Measurements from ENCODE around the gene ARPC5.
"Not testable (repeated sequence)": the region's sequence is repeated elsewhere in the genome, so short reads cannot be mapped to it uniquely, and the experiment has no call there.

ARPC5 gene

DNA sequence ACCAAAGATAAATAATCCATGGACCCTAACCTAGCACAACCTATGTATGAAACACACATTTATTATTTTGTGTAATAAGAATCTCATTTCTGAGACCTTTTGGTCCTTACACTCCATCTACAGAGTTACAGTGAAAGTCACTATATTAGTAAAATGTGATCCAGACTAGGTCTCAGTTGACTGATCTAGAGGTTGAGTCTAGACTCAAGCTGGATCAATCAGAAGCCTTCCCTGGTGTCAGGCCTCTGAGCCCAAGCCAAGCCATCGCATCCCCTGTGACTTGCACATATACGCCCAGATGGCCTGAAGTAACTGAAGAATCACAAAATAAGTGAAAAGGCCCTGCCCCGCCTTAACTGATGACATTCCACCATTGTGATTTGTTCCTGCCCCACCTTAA lies 22.6 kb downstream of the ARPC5 start:
- in situ Hi-C loops (cut with HindIII; ENCODE audit: low sequenced_read_pairs), result not testable (repeated sequence)

DNA sequence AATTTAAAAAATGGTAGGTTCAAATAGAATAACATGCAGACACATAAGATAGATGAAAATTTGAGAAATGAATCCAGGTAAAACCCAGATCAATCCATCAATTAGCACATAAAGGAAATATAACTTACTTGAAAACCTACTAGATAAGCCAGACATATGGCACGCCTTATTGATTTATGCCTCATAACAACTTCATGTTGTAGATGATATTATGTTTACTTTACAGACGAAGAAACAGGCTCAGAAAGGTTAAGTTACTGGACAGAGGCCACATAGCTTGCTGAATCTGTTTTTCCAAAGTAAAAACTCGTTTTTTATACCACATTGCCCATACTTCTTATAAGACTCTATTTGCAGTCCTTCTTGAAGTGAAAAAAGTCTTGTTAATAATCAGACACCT lies 23.2 kb downstream of the ARPC5 start:
- in situ Hi-C loops (cut with HindIII; ENCODE audit: low sequenced_read_pairs), result no loop called here

DNA sequence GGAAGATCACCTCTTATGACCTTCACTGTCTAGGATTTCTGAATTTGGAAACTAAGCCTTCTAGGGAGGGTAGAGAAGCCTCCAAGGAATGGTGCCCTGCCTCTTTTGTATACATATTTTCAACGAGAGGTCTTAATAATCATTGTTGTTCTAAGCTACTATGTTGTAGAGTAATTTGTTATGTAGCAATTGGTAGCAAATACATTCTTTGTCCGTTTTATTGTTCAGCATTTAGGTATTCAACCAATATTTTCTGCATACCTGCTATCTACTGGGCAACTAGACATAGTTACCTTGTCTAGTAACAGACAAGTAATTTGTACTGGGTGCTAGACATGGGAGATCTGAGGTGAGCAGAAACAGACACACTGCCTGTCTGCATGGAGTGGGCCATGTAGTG lies 24.6 kb downstream of the ARPC5 start:
- in situ Hi-C loops (cut with HindIII; ENCODE audit: low sequenced_read_pairs), result no loop called here

DNA sequence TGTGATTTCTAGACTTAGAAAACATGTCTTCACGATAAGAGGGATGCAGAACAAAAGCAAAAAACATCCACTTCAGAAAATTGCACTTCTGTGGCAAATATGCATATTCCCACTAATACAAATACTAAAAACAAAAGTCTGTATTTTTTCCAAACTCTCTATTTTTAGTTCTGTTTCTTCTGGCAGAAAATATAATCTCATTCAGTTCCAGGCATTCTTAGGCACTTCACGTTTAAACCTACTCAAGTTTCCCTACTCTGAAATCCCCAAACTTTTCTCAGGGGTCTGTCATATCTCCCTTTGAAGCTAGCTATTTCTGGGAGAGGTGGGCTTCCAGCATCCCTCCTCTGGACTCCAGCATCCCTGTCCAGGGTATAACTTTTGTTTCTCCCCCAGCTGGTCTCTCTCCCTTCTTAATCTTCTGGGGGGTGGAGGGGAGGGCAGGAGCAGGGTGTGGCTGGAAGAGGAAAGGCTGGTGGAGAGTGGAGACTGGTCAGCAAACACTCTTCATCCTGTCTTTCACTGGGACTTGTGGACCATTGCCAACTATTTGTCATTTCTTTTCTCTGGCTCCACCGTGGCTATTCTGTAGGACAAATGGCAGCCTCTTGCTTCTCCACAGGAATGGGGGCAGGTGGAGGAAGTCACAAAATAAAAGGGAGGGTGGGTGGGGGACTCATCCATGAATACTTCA lies 25.7 kb downstream of the ARPC5 start:
- in situ Hi-C loops (cut with HindIII; ENCODE audit: low sequenced_read_pairs), result no loop called here

DNA sequence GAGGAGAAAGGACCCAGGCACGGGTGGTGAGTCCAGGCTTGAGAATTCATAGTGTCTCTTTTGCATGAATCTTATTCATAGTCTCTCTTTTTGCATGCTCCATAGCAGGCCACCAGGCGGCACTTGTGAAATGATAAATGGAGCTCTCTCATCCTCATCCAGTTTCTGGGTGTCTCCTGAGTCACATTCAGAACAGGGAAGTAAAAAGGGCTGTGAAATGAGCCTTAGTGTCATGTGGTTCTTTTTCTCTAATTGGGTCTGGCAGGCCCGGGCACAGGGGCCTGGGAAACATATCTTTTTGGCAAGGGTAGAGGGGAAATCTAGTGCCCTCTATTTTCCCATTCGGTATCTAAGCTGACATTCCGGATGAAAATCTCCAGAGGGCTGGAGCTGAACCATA lies 26.3 kb downstream of the ARPC5 start:
- in situ Hi-C loops (cut with HindIII; ENCODE audit: low sequenced_read_pairs), result no loop called here

DNA sequence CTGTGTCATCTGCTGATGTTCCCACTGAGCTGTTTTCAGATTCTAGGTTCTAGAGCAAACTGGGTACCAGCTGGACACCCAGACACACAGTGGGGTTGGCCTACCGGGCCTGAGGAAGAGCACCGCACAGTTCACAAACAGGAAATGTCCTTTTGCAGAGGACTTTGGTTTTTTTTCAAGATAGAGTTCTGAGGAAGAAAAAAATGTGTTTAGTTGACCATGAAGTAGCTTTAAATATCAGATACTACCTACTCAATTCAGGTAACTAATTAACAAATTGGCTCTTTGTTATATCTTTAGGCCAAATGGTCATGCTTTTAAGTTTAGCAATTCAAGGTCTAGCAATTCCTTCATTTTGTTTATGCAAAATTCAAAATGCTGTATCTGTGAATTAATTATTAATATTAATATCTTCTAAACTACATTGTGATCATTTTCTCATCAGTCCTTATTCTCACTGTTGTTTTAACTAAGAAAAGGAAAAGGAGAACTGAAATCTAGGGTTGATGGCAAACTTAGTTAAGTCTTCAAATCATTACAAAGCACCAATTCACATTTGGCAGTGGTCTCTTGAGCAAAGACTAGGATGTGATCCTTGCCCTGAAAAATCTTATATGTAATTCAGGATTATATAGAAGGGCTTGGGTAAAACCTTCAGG lies 28.1 kb downstream of the ARPC5 start:
- in situ Hi-C loops (cut with HindIII; ENCODE audit: low sequenced_read_pairs), result no loop called here

DNA sequence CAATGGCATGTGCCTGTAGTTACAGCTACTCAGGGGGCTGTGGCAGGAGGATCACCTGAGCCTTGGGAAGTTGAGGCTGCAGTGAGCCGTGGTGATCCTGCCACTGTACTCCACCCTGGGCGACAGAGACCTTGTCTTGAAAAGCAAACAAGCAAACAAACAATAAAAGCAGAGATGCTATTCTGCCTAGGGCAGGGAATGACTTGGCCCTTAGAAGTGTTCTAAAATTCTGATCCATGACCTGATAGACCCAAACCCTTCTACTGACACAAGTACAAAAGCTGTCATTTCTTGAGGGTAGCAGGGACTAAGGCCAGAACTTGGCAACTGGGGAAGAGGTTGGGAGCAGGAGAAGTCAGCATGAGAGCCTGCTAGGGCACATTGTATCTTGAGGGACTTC lies 29.7 kb downstream of the ARPC5 start:
- in situ Hi-C loops (cut with HindIII; ENCODE audit: low sequenced_read_pairs), result no loop called here

DNA sequence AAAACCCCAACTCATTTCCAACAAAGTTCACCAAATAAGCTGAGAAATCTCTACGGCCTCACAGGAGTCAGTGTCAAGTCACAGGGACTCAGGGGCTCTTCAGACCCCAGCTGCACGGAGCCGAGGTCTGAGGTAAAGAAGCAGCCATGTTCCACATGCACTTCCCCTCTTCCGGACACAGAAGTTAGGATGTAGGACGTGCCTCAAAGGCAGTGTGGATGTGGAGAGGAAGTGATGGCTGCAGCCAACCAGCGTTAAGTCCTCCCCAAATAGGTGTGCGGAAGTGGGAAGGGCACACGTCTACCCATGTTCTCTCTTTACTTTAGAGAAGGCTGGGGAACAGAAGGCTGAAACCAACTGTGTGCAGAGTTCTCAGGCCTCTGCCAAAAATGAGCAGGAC lies 30.8 kb downstream of the ARPC5 start:
- in situ Hi-C loops (cut with HindIII; ENCODE audit: low sequenced_read_pairs), result no loop called here

DNA sequence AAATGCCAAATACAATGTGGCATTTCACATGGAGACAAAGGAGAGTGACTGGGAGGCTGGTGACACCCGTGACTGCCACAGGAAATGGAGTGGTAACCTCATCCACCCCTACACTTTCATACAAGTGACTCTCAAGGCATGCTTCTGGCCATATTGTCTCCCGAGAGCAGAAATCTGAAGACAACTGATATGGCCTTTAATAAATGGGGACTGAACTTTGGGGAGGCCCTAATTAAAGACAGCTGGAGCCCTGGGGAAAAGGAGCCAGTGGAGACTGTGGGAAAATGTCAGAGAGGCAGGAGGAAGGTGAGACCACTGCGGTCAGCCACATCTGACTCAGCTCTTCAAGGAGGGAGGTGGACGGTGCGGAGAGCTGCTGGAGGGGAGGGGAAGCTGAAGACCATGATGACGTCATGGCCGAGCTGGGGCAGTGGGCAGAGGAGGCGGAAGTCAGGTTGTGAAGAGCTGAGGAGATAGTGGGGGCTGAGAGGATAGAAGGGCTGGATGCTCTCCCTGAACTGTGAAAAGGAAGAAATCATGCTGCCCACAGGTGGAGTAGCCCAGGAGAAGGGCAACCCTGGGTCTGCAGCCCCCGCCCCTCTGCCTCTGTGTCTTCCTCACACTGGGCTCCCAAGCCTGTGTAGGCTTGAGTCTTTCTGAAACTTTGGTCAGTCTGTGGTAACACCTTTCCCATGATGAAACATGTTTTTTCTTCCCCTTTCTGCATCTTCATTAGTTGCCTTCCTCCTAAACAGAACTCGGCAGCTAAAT lies 31.4 kb downstream of the ARPC5 start:
- in situ Hi-C loops (cut with HindIII; ENCODE audit: low sequenced_read_pairs), result no loop called here

DNA sequence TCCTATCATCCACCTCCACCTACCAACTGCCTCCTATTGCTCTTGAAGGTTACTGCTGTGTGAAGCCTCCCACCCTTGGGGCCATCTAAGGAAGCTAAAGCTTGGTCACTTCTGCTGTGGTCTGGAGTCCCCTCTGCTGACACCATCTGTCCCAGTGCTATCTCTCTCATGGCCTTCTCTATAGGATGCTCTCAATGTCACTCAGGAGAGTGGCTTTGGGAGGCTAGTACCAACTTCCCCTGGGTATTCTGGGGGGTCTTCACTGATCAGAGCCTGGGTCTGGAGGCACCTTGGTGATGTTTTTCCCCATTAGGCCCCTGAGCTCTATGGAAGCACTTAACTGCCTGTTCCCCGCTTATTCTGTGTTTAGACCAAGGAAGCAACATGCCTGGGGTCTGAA lies 33.1 kb downstream of the ARPC5 start:
- in situ Hi-C loops (cut with HindIII; ENCODE audit: low sequenced_read_pairs), result no loop called here

DNA sequence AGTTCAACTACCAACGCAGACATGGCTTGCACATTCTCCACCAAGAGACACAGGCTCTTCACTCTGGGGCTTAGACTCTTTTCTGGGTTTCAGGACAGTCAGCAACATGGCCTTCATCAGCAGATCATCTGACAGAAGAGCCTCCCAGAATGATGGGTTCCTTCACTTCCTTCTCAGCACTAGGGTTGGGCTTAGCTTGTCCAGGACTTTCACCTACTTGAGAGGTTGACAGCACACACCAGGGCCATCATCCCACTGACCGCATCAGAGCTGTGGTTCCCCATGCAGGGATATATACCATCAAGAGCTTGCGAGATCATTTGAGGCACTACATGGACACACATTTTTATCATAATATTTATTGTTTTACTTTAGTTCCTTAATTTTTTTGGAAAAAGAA lies 34.9 kb downstream of the ARPC5 start:
- in situ Hi-C loops (cut with HindIII; ENCODE audit: low sequenced_read_pairs), result no loop called here

DNA sequence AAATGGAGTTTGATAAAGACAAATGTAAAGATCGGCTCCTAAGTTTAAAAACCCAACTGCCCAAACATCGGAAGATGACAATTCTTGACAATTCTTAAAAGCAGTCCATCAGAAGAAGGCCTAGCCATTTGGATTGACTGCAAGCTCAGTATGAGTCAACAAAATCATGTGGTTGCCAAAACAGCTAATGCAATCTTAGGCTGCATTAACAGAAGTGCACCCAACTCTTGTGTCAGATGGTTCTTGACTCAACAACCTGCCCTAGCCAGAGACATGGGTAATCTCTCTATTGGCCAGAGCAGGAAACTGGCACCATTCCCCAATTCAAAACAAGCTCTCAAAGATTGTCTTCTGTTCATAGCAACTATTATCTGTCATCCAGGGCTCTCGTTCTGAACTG lies 35.4 kb downstream of the ARPC5 start:
- in situ Hi-C loops (cut with HindIII; ENCODE audit: low sequenced_read_pairs), result no loop called here

DNA sequence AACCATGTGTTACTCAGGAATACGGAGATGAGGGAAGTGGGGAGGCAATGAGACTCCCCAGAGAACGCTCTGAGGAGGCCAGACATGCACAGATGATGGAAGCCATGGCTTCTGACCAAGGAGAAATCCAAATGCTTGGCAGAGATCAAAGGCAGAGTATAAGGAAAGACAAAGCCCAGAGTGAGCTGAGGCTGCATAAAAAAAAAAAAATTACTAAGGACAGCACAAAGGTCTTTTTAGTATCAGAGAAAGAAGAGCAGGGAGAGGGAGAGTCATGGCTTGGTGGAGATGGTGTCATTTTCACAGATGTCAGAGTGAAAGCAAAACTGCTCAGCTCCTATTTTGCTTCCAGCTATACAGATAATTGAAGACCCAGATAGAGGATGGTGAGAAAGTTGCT lies 37.2 kb downstream of the ARPC5 start:
- in situ Hi-C loops (cut with HindIII; ENCODE audit: low sequenced_read_pairs), result no loop called here

DNA sequence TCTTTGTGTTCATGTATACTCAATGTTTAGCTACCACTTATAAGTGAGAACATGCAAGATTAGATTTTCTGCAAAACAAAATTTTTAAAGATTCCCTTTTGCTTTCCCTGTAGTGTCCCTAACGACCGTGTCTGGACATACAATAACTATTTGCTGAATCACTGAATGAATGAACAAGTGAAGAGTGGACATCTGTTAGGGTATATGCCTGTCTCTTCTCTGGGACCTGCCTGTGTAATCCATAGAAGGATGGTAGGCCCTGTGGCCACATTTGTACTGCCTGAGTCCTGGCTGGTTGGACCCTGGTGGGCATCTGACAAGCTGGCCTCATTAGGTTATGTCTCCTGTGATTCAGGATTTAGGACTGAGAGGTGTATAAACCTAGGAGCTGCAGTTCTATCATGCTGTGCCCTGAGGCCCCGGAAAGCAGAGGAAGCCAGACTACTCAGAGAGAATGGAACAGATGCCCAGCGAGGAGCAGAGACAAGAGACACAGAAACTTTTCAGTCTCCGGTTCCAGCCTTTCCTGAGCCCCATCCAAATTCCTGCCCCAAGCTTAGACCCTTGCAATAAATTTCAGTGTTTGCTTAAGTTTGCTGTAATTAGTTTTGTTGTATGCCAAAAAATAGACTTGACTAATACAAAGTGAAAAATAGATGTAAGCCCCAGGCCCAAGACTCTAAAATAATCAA lies 37.8 kb downstream of the ARPC5 start:
- in situ Hi-C loops (cut with HindIII; ENCODE audit: low sequenced_read_pairs), result no loop called here

DNA sequence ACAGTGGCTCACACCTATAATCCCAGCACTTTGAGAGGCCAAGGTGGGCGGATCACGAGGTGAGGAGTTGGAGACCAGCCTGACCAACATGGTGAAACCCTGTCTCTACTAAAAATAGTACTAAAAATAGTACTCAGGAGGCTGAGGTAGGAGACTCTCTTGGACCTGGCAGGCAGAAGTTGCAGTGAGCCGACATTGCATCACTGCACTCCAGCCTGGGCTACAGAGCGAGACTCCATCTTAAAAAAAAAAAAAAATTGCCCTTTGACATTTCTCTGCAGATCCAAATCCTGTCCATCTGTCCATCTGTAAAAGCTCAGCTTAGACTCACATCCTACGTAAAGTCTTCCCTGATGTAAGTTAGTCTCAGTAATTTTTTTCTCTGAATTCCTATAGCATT lies 39.1 kb downstream of the ARPC5 start:
- in situ Hi-C loops (cut with HindIII; ENCODE audit: low sequenced_read_pairs), result no loop called here

DNA sequence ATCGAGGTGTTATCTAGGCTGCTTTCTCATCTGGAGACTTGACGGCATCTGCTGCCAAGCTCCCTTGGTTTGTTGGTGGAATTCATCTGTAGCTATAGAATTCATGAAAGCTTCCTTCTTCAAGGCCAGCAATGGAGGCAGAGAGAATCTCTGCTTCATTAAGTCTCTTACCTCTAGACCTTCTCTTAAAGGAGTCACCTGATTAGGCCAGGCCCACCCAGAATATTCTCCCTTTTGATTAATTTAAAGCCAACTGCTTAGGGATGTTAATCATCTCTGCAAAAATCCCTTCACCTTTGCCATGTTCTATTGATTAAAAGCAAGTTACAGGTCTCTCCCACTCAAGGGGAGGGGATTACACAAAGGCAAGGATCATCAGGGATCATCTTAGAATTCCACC lies 40.0 kb downstream of the ARPC5 start:
- in situ Hi-C loops (cut with HindIII; ENCODE audit: low sequenced_read_pairs), result no loop called here

DNA sequence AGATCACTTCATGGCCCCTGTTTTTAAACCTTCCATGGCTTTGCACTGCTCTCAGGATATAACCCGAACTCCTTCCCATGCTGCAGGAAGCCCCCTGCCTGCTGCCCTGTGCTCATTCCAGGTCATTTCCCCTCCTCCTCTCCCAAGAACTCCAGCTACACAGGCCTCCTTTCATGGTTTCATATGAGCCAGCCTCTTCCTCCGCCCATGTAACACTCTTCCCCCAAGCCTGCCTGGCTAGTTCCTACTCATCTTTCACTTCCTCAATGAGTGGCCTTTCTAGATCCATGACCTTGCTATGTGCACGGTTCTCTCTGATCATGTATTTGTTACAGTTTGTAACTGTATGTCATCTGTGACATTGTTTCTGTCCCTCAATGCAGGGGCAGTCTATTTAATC lies 42.2 kb downstream of the ARPC5 start:
- in situ Hi-C loops (cut with HindIII; ENCODE audit: low sequenced_read_pairs), result no loop called here

DNA sequence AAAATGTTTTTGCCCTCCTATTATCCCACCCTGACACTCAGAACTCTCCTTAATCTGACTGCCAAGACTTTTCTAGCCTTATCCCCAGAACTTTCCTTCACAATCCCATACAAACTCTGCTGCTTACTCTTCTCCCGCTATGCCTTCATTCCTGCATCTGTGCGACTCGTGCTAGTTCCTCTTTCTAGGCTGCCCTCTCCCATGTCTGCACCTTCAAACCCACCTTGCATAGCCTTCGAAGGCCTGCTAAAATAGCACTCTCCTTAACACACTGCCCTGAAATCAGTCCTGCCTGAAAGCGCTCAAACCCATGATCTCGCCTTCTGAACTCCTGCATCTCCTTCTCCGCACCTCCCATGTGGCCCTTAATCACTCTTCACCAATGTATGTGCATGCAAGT lies 42.9 kb downstream of the ARPC5 start:
- in situ Hi-C loops (cut with HindIII; ENCODE audit: low sequenced_read_pairs), result no loop called here

DNA sequence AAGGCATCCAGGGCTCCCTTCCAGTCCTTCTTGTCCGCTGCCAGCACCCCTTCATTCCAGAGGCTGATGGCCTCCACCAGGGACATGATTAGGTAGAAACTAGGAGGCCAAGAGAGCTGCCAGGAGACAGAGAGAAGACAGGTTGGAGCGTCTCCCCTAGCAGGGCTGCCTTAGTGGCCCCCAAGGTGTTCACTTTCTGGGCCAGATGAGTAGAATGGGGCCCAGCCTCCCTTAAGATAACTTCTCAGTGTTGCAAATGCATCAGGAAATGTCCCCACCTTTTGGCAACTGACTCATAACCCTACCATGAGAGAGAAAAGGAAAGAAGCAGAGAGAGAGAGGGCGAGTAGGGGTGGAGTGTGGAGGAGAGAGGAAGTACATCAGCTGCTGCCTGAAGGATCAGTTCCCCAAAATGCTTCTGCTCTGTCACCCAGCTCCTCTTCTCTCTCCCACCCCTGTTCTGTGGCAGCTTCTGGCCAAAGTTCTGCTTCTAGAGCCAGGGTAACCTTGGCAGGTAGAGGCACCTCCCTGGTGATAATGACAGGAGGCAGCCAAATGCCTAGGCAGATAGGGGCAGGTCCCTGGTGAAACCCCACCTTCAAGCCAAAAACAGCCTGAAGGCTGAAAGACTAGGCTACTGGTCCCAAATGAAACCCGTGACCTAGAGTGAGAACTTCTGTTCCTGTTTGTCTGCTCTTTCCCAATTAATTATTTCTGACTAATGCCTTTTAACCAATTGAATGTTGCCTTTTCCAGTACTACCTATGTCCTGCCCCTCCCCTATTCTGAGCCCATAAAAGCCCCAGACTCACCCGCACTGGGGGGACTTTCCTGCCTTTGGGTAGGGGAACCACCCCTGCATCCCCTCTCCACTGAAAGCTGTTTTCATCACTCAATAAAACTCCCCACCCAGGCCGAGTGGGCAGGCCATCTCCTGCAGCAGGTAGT lies 45.1 kb downstream of the ARPC5 start, which contains the start of gene NCF2:
Gene NCF2 (minus strand): TSS at position 216 of the 948 bp plus-strand sequence. CDS start 130 bp downstream, at position 86.
- in situ Hi-C loops (cut with HindIII; ENCODE audit: low sequenced_read_pairs), result no loop called here

DNA sequence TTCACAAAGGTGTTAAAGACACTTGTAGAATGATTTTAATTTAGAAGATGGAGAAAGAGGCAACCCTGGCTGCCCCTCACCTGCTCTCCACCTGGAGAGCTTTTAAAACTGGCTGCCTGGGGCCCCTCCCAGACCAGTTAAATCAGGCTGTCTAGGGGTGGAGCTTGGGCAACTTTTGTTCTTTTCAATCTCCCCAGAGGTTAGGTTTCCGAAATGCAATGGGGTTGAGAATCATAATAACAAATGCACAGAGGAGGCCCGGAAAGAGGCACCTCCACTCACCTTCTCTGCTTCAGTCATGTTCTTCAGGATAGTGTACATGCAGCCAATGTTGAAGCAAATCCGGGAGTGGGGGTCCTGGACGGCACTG lies 45.7 kb downstream of the ARPC5 start:
- in situ Hi-C loops (cut with HindIII; ENCODE audit: low sequenced_read_pairs), result no loop called here
